A673 (cell line): Measurements from ENCODE around the gene EXPH5.

Experiments
- CTCF ChIP-seq: fragments of 300-800, 200-600 bp; sonication (generic); conservative IDR thresholded peaks from 2 replicates; pipeline ENCODE4 v1.5.1; 2017; ENCODE audit warnings: low read depth, mild to moderate bottlenecking, antibody characterized with exemption, low read length, moderate library complexity, mixed read lengths
- EZH2 ChIP-seq: fragments of 200-600 bp; sonication (generic); IDR thresholded peaks from 2 replicates; pipeline ENCODE4 v1.6.1; 2017; ENCODE audit warnings: borderline replicate concordance, low read depth, mild to moderate bottlenecking, mixed read lengths, antibody characterized with exemption, low read length; ENCODE audit not compliant: poor library complexity, severe bottlenecking

GRCh38 chr11:108486828-108487227 is 106.7 kb downstream of the EXPH5 start:
- no peak for TF ChIP-seq EZH2
- no peak for TF ChIP-seq CTCF
